ENCODE results near the gene TMEM237. TPM values are rescaled to one million over a fixed set of nuclear protein-coding genes. Genes with fewer than 3 reads are reported as not detected.

Gene TMEM237
- total and polyA plus RNA-seq, 4 donors: 1.2 to 5.2 (median 2.2) TPM

DNA sequence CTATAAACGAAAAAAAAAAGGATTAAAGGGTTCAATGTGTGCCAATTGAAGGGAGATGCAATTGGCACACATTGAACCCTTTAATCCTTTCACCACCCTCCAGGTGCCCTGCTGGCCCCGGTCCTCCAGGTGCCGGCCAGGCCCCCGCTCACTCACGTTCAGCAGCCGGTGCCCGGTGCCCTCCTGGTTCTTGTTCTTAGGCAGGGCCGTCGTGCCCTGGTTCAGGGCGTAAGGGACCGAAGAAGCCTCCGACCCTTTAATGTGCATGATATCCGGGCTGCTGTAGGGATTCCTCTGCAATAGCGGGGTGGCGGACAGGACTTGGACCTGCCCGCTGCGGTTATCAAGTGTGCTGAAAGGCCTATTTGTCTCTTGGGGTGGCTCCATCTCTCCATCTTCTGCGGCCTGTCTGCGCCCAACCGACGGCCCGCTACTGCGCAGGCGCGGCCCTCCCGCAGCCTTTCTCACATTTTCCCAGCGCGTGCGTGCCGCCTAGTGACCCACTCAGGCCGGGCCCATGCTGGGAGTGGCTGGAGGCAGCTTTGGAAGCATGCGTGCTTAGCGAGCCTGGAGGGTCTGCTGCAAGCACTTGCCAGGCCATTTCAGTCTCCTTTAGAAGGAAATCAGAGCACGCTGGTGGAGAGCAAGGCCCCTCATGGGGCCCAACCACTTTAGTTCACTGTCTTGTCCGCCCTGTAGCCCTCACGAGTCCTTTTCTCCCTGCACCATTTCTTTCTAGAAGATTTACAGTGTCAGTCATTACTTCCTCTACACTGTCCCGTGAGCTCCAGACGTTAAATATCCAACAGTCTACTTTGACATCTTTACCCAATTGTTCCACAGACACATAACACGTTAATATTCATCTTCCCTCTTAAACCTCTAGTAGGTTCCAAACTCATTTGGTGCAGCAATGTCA is 24.3 kb downstream of the TMEM237 start:
- H3K27me3 ChIP-seq (ENCODE audit: control insufficient read depth in 4 of 4, insufficient read depth in 4 of 4, low read length in 3 of 4): no peaks in the 10 kb centered on the region
- WGBS: 51% methylated on average over 39 of the region's 39 CpGs
- H3K36me3 ChIP-seq (ENCODE audit: control insufficient read depth in 4 of 4, insufficient read depth in 3 of 4, low read depth in 1 of 4, low read length in 3 of 4): no peaks in the 10 kb centered on the region
- no peak overlapping the region for H3K9ac ChIP-seq (ENCODE audit: low read depth in 1 of 2, low read length in 2 of 2)
- no peak overlapping the region for H3K4me3 ChIP-seq (ENCODE audit: low read depth in 1 of 3, low read length in 3 of 3)
- TF ChIP-seq, protein P1, sequence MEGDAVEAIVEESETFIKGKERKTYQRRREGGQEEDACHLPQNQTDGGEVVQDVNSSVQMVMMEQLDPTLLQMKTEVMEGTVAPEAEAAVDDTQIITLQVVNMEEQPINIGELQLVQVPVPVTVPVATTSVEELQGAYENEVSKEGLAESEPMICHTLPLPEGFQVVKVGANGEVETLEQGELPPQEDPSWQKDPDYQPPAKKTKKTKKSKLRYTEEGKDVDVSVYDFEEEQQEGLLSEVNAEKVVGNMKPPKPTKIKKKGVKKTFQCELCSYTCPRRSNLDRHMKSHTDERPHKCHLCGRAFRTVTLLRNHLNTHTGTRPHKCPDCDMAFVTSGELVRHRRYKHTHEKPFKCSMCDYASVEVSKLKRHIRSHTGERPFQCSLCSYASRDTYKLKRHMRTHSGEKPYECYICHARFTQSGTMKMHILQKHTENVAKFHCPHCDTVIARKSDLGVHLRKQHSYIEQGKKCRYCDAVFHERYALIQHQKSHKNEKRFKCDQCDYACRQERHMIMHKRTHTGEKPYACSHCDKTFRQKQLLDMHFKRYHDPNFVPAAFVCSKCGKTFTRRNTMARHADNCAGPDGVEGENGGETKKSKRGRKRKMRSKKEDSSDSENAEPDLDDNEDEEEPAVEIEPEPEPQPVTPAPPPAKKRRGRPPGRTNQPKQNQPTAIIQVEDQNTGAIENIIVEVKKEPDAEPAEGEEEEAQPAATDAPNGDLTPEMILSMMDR (IDR thresholded peaks at IDR 0.05; ENCODE audit: low read depth, low read length, missing input control): peak; percentile 4
- TF ChIP-seq NR2F2 (IDR thresholded peaks at IDR 0.05): no peak
- no peak for TF ChIP-seq YY1 (IDR thresholded peaks at IDR 0.05)
- TF ChIP-seq RAD21 (IDR thresholded peaks at IDR 0.05): peak; percentile 35 to 70
- TF ChIP-seq, protein P2, sequence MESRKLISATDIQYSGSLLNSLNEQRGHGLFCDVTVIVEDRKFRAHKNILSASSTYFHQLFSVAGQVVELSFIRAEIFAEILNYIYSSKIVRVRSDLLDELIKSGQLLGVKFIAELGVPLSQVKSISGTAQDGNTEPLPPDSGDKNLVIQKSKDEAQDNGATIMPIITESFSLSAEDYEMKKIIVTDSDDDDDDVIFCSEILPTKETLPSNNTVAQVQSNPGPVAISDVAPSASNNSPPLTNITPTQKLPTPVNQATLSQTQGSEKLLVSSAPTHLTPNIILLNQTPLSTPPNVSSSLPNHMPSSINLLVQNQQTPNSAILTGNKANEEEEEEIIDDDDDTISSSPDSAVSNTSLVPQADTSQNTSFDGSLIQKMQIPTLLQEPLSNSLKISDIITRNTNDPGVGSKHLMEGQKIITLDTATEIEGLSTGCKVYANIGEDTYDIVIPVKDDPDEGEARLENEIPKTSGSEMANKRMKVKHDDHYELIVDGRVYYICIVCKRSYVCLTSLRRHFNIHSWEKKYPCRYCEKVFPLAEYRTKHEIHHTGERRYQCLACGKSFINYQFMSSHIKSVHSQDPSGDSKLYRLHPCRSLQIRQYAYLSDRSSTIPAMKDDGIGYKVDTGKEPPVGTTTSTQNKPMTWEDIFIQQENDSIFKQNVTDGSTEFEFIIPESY (IDR thresholded peaks at IDR 0.05): no peak
- no peak overlapping the region for H3K27ac ChIP-seq (ENCODE audit: low read depth in 1 of 2, low read length in 2 of 2)
- no peaks in the 10 kb centered on the region for H3K9me3 ChIP-seq (ENCODE audit: control insufficient read depth in 4 of 4, low read length in 3 of 4)
- DNase-seq (ENCODE audit: low spot score): peak; percentile 71
- peaks cover 0 to 2% (median 0%) of the 10 kb centered on the region in 4 donors for H3K4me1 ChIP-seq (ENCODE audit: control insufficient read depth in 4 of 4, insufficient read depth in 4 of 4, low read length in 3 of 4)

DNA sequence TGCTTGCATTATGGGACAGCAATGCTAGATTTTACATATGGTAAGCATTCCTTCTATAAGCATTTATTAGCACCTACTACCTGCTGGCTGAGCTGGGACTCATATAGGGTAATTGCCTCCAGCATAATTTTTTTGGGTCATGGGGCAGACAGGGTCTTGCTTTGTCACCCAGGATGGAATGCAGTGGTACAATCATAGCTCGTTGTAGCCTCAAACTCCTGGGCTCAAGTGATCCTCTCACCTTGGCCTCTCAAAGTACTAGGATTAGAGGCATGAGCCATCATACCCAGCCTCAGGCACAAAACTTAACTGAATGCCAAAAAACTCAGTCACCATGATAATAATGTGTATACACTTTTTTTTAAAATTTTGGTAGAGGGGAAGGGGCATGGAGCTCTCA is 35.3 kb downstream of the TMEM237 start:
- WGBS: 63% methylated on average over 1 of the region's 1 CpG
- Histone ChIP-seq H3K9ac (ENCODE audit: low read depth in 1 of 2, low read length in 2 of 2) (no peak overlapping the region), H3K4me3 (ENCODE audit: low read depth in 1 of 3, low read length in 3 of 3) (no peak overlapping the region), H3K9me3 (ENCODE audit: control insufficient read depth in 4 of 4, low read length in 3 of 4) (peaks cover 0 to 4% (median under 1%) of the 10 kb centered on the region in 4 donors), H3K4me1 (ENCODE audit: control insufficient read depth in 4 of 4, insufficient read depth in 4 of 4, low read length in 3 of 4) (no peaks in the 10 kb centered on the region), H3K36me3 (ENCODE audit: control insufficient read depth in 4 of 4, insufficient read depth in 3 of 4, low read depth in 1 of 4, low read length in 3 of 4) (no peaks in the 10 kb centered on the region), H3K27ac (ENCODE audit: low read depth in 1 of 2, low read length in 2 of 2) (no peak overlapping the region), H3K27me3 (ENCODE audit: control insufficient read depth in 4 of 4, insufficient read depth in 4 of 4, low read length in 3 of 4) (no peaks in the 10 kb centered on the region)
- no peak for DNase-seq (ENCODE audit: low spot score)
- TF ChIP-seq, protein P2 (IDR thresholded peaks at IDR 0.05): no peak
- TF ChIP-seq HNF4G (IDR thresholded peaks at IDR 0.05) (no peak), SP1 (IDR thresholded peaks at IDR 0.05) (no peak), JUND (IDR thresholded peaks at IDR 0.05) (no peak), YY1 (IDR thresholded peaks at IDR 0.05) (no peak), RAD21 (IDR thresholded peaks at IDR 0.05) (no peak), NR2F2 (IDR thresholded peaks at IDR 0.05) (no peak), EGR1 (IDR thresholded peaks at IDR 0.05; ENCODE audit: low read depth in 2 of 2) (no peak), HNF4A (conservative IDR thresholded peaks at IDR 0.05) (no peak), FOXA2 (IDR thresholded peaks at IDR 0.05) (no peak), TAF1 (conservative IDR thresholded peaks at IDR 0.05) (no peak), RXRA (IDR thresholded peaks at IDR 0.05) (no peak)
- TF ChIP-seq, protein P3, sequence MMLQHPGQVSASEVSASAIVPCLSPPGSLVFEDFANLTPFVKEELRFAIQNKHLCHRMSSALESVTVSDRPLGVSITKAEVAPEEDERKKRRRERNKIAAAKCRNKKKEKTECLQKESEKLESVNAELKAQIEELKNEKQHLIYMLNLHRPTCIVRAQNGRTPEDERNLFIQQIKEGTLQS (IDR thresholded peaks at IDR 0.05): no peak
- TF ChIP-seq, protein P4, sequence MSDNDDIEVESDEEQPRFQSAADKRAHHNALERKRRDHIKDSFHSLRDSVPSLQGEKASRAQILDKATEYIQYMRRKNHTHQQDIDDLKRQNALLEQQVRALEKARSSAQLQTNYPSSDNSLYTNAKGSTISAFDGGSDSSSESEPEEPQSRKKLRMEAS (IDR thresholded peaks at IDR 0.05): no peak

Data from liver (tissue), 9 donors.